SK-N-SH (cell line): ENCODE measurements around the gene RDX. TPM values are rescaled to one million over a fixed set of nuclear protein-coding genes. Genes with fewer than 3 reads are reported as not detected.
A peak's percentile ranks its signal among the peaks of the same experiment; 100 is the strongest.

Experiments
- CTCF ChIA-PET: fragments of 300-600, 350-600 bp; formaldehyde crosslinking; extraction: SDS; loops from one replicate; lab custom pipeline; 2021; lab: Yijun Ruan, JAX
- POLR2A ChIA-PET: fragments of 350-600 bp; sonication (Branson Sonifier 250); formaldehyde crosslinking; extraction: SDS; loops from one replicate; lab custom pipeline; 2020; ENCODE audit warnings: antibody characterized with exemption, inconsistent platforms; lab: Yijun Ruan, JAX
- DNase-seq: peaks from one replicate; pipeline ENCODE4 v3.0.0; 2012
- H2AFZ ChIP-seq: fragments of 200-600 bp; sonication (generic); 2 replicates; pipeline ENCODE4 v1.8.1; 2016; ENCODE audit warnings: antibody characterized with exemption, mild to moderate bottlenecking, low read depth
- H3F3A ChIP-seq: fragments of 200-600 bp; sonication (generic); replicated peaks from 2 replicates; pipeline ENCODE3; 2016; ENCODE audit warnings: antibody characterized with exemption, mild to moderate bottlenecking; ENCODE audit not compliant: insufficient read depth
- H3K27ac ChIP-seq, 2 experiments: fragments of 200-500 bp in 1 of 2; fragments of 200-600 bp in 1 of 2; sonication (Bioruptor generic) in 1 of 2; sonication (generic), shearing (Covaris generic) in 1 of 2; 2 replicates each; pipeline versions ENCODE4 v1.5.1 to v1.6.1; 2014 to 2016; ENCODE audit warnings: low read depth in 2 of 2, inconsistent platforms in 1 of 2, low read length in 1 of 2, mild to moderate bottlenecking in 1 of 2, mixed read lengths in 1 of 2
- H3K27me3 ChIP-seq: fragments of 200-600 bp; sonication (generic), shearing (Covaris generic); 2 replicates; pipeline ENCODE4 v1.6.1; 2016; ENCODE audit warnings: mixed run types; ENCODE audit not compliant: insufficient read depth
- H3K36me3 ChIP-seq, 2 experiments: fragments of 200-500 bp in 1 of 2; fragments of 200-600 bp in 1 of 2; sonication (Bioruptor generic) in 1 of 2; sonication (generic) in 1 of 2; replicated peaks in 1 of 2; 2 replicates each; pipeline versions ENCODE3 to v1.5.1; 2014 to 2016; ENCODE audit warnings: low read length in 1 of 2, mild to moderate bottlenecking in 1 of 2; ENCODE audit not compliant: insufficient read depth in 2 of 2, control insufficient read depth in 1 of 2
- H3K4me1 ChIP-seq, 2 experiments: fragments of 200-500 bp in 1 of 2; fragments of 200-600 bp in 1 of 2; sonication (Bioruptor generic) in 1 of 2; sonication (generic), shearing (Covaris generic) in 1 of 2; 2 replicates each; pipeline versions ENCODE4 v1.5.1 to v1.6.1; 2014 to 2016; ENCODE audit warnings: low read depth in 1 of 2, low read length in 1 of 2, mixed run types in 1 of 2; ENCODE audit not compliant: insufficient read depth in 2 of 2, control insufficient read depth in 1 of 2
- H3K4me2 ChIP-seq: fragments of 200-600 bp; sonication (generic), shearing (Covaris generic); 2 replicates; pipeline ENCODE4 v1.6.1; 2017; ENCODE audit warnings: mixed run types
- H3K4me3 ChIP-seq, 2 experiments: fragments of 200-500 bp in 1 of 2; fragments of 200-600 bp in 1 of 2; sonication (Bioruptor generic) in 1 of 2; sonication (generic), shearing (Covaris generic) in 1 of 2; 2 replicates each; pipeline versions ENCODE4 v1.5.1 to v1.8.1; 2014 to 2016; ENCODE audit warnings: low read depth in 2 of 2, inconsistent platforms in 1 of 2, low read length in 1 of 2, mild to moderate bottlenecking in 1 of 2, mixed read lengths in 1 of 2, moderate library complexity in 1 of 2
- H3K79me2 ChIP-seq: fragments of 200-600 bp; sonication (generic); 2 replicates; pipeline ENCODE4 v1.8.1; 2017; ENCODE audit warnings: mild to moderate bottlenecking; ENCODE audit not compliant: insufficient read depth
- H3K9ac ChIP-seq: fragments of 200-600 bp; sonication (generic); 2 replicates; pipeline ENCODE4 v1.6.1; 2017; ENCODE audit warnings: mixed run types
- H3K9me2 ChIP-seq: fragments of 200-600 bp; sonication (generic); 2 replicates; pipeline ENCODE4 v1.6.1; 2017; ENCODE audit warnings: mixed run types
- H3K9me3 ChIP-seq: fragments of 200-600 bp; sonication (generic); 2 replicates; pipeline ENCODE4 v1.6.1; 2017; ENCODE audit warnings: mixed run types, mild to moderate bottlenecking, moderate library complexity
- H4K20me1 ChIP-seq: fragments of 200-600 bp; sonication (generic); 2 replicates; pipeline ENCODE4 v1.6.1; 2017; ENCODE audit warnings: mild to moderate bottlenecking, mixed run types; ENCODE audit not compliant: insufficient read depth
- EZH2phosphoT487 ChIP-seq: fragments of 200-600 bp; sonication (generic); IDR thresholded peaks from 2 replicates; pipeline ENCODE4 v1.6.1; 2017; ENCODE audit warnings: low read depth, mixed run types, mild to moderate bottlenecking, antibody characterized with exemption, moderate library complexity, borderline replicate concordance
- FOSL2 ChIP-seq: IDR thresholded peaks from 2 replicates; pipeline ENCODE4 v1.4.0; 2012; ENCODE audit warnings: low read depth, mild to moderate bottlenecking, moderate library complexity, borderline replicate concordance
- FOXJ3 ChIP-seq: sonication (generic); formaldehyde crosslinking; IDR thresholded peaks from 2 replicates; pipeline ENCODE4 v1.5.1; 2020; ENCODE audit warnings: mild to moderate bottlenecking, missing genetic modification reagents
- FOXM1 ChIP-seq: IDR thresholded peaks from 2 replicates; pipeline ENCODE4 v1.4.0; 2012; ENCODE audit warnings: low read depth, mild to moderate bottlenecking
- GATA2 ChIP-seq: sonication (generic); formaldehyde crosslinking; IDR thresholded peaks from 2 replicates; pipeline ENCODE4 v1.5.0; 2020; ENCODE audit warnings: mild to moderate bottlenecking, missing genetic modification reagents
- MEF2A ChIP-seq: IDR thresholded peaks from 2 replicates; pipeline ENCODE4 v1.4.0; 2012; ENCODE audit warnings: low read depth, borderline replicate concordance
- MXI1 ChIP-seq: IDR thresholded peaks from 2 replicates; pipeline ENCODE4 v1.6.1; 2012; ENCODE audit warnings: mild to moderate bottlenecking, low read depth, low read length, improper control_type of control experiment
- NFIC ChIP-seq: IDR thresholded peaks from 2 replicates; pipeline ENCODE4 v1.4.0; 2012; ENCODE audit warnings: borderline replicate concordance
- NRF1 ChIP-seq: IDR thresholded peaks from 2 replicates; pipeline ENCODE4 v1.6.1; 2012; ENCODE audit warnings: low read depth, mild to moderate bottlenecking, low read length
- RXRA ChIP-seq: IDR thresholded peaks from 2 replicates; pipeline ENCODE4 v1.4.0; 2012; ENCODE audit warnings: low read depth, mild to moderate bottlenecking, borderline replicate concordance
- TAF1 ChIP-seq: IDR thresholded peaks from 2 replicates; pipeline ENCODE4 v1.6.1; 2012; ENCODE audit warnings: low read depth, mild to moderate bottlenecking, low read length, moderate library complexity, borderline replicate concordance
- TCF12 ChIP-seq: IDR thresholded peaks from 2 replicates; pipeline ENCODE4 v1.4.0; 2012
- TEAD4 ChIP-seq: IDR thresholded peaks from 2 replicates; pipeline ENCODE4 v1.4.0; 2012; ENCODE audit warnings: mild to moderate bottlenecking, borderline replicate concordance; ENCODE audit not compliant: insufficient read depth
- YY1 ChIP-seq: IDR thresholded peaks from 2 replicates; pipeline ENCODE4 v1.4.0; 2012; ENCODE audit warnings: low read depth, mild to moderate bottlenecking
- WGBS: methylation state at CpG from one replicate; pipeline ENCODE4 v1.1.6; 2017; ENCODE audit warnings: low lambda C conversion rate; 5-methylcytosine and 5-hydroxymethylcytosine counted together
- polyA plus RNA-seq, 3 experiments: library from polyadenylated mRNA; depleted of rRNA; stranded (reverse); fragments of >200 nt; gene quantifications; 2 replicates each; pipeline ENCODE4 v1.2.3, GENCODE V29; 2012
- TF ChIP-seq, protein P1 (sequence below): IDR thresholded peaks from 2 replicates; pipeline ENCODE4 v1.6.1; 2012; ENCODE audit warnings: mild to moderate bottlenecking, low read depth, low read length, moderate library complexity
- TF ChIP-seq, protein P2 (sequence below): IDR thresholded peaks from 2 replicates; pipeline ENCODE4 v1.4.0; 2012; ENCODE audit warnings: low read depth, borderline replicate concordance

Gene RDX
- polyA plus RNA-seq, 1 of the 3 experiments (the other 2 are of a cell fraction), result 29.4 TPM

DNA sequence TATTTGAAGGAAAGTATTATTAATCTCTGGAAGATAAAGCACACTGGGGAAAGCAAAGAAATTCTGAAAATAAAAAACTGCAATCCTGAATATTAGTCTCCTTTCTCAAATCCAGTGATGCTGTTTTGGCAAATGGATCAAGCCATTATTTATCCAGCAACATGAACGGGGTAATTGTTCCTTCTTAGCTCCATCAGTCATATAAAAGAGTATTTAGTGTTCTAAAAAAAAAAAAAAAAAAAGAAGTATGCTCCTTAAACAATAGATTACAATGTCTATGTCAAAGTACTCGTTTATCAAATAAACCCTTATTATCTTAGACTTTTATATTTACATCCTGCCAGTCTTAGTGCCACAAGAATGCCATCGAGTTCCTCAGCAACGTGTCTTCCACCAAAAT lies 1.3 kb downstream of the RDX start:
- Histone ChIP-seq H3K9me2 (no peaks in the 10 kb centered on the region), H3K4me1 (peaks cover 12 to 37% of the 10 kb centered on the region in 2 experiments; a peak in 3 of 4 replicates), H3K79me2 (peaks cover 59% of the 10 kb centered on the region), H3K9me3 (no peaks in the 10 kb centered on the region), H2AFZ (no peak overlapping the region; the same call in 1 of the 2 replicates), H3K9ac (peak overlapping the region; percentile 97; the same call in 1 of the 2 replicates)
- DNase-seq, result no peak
- WGBS, result 27% methylated on average over 4 of the region's 4 CpGs
- CTCF ChIA-PET, result no interaction called here
- TF ChIP-seq NFIC (no peak), MEF2A (no peak), GATA2 (CRISPR knock-in tag) (no peak), EZH2phosphoT487 (no peak), RXRA (no peak), TEAD4 (no peak), YY1 (no peak), TAF1 (no peak), FOSL2 (no peak), NRF1 (no peak), TCF12 (no peak), MXI1 (no peak), FOXM1 (no peak), FOXJ3 (CRISPR knock-in tag) (no peak)
- TF ChIP-seq, protein P1, sequence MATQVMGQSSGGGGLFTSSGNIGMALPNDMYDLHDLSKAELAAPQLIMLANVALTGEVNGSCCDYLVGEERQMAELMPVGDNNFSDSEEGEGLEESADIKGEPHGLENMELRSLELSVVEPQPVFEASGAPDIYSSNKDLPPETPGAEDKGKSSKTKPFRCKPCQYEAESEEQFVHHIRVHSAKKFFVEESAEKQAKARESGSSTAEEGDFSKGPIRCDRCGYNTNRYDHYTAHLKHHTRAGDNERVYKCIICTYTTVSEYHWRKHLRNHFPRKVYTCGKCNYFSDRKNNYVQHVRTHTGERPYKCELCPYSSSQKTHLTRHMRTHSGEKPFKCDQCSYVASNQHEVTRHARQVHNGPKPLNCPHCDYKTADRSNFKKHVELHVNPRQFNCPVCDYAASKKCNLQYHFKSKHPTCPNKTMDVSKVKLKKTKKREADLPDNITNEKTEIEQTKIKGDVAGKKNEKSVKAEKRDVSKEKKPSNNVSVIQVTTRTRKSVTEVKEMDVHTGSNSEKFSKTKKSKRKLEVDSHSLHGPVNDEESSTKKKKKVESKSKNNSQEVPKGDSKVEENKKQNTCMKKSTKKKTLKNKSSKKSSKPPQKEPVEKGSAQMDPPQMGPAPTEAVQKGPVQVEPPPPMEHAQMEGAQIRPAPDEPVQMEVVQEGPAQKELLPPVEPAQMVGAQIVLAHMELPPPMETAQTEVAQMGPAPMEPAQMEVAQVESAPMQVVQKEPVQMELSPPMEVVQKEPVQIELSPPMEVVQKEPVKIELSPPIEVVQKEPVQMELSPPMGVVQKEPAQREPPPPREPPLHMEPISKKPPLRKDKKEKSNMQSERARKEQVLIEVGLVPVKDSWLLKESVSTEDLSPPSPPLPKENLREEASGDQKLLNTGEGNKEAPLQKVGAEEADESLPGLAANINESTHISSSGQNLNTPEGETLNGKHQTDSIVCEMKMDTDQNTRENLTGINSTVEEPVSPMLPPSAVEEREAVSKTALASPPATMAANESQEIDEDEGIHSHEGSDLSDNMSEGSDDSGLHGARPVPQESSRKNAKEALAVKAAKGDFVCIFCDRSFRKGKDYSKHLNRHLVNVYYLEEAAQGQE, result no peak
- TF ChIP-seq, protein P2, sequence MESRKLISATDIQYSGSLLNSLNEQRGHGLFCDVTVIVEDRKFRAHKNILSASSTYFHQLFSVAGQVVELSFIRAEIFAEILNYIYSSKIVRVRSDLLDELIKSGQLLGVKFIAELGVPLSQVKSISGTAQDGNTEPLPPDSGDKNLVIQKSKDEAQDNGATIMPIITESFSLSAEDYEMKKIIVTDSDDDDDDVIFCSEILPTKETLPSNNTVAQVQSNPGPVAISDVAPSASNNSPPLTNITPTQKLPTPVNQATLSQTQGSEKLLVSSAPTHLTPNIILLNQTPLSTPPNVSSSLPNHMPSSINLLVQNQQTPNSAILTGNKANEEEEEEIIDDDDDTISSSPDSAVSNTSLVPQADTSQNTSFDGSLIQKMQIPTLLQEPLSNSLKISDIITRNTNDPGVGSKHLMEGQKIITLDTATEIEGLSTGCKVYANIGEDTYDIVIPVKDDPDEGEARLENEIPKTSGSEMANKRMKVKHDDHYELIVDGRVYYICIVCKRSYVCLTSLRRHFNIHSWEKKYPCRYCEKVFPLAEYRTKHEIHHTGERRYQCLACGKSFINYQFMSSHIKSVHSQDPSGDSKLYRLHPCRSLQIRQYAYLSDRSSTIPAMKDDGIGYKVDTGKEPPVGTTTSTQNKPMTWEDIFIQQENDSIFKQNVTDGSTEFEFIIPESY, result no peak
- TF ChIP-seq, all 33 proteins: peak for 0
- POLR2A ChIA-PET, result interaction anchor here (0.6 kb wide), 1 partner anchor 8 kb away, joined by 3 read pairs; no protein-coding TSS in a partner anchor
- Histone ChIP-seq H4K20me1 (peaks cover 49% of the 10 kb centered on the region), H3K4me3 (peak overlapping the region; percentile 85 to 97), H3K36me3 (peaks cover 0 to 9% of the 10 kb centered on the region in 2 experiments), H3K27ac (peak overlapping the region; percentile 86 to 87; a peak in 3 of 4 replicates), H3F3A (peaks cover 16% of the 10 kb centered on the region), H3K4me2 (peak overlapping the region; percentile 80), H3K27me3 (no peaks in the 10 kb centered on the region)
